Common myeloid progenitor, CD34-positive (primary cell): ENCODE results near the gene UBE3B.

Source experiments
- CTCF ChIA-PET: fragments of 350-600 bp; sonication (Branson Sonifier 250); formaldehyde crosslinking; loops from one replicate; lab custom pipeline; 2021; ENCODE audit warnings: antibody characterized with exemption; lab: Charles Lee
- POLR2A ChIA-PET: fragments of 350-600 bp; sonication (Branson Sonifier 250); formaldehyde crosslinking; loops from one replicate; lab custom pipeline; 2021; ENCODE audit warnings: antibody characterized with exemption; lab: Charles Lee
- DNase-seq, 3 donors: peaks; one replicate each; pipeline versions ENCODE4 v3.0.0 to v3.0.0-alpha.2; 2013
- H3K27ac ChIP-seq, 2 experiments: 1 replicate in 1 of 2; 2 replicates in 1 of 2; pipeline ENCODE4 v1.7.0; 2013; ENCODE audit warnings: inconsistent platforms in 2 of 2, low read length in 2 of 2, mild to moderate bottlenecking in 2 of 2, low read depth in 1 of 2, moderate library complexity in 1 of 2; ENCODE audit not compliant: severe bottlenecking in 2 of 2, insufficient read depth in 1 of 2, poor library complexity in 1 of 2
- H3K27me3 ChIP-seq, 5 experiments: replicated peaks in 2 of 5; 1 replicate in 3 of 5; 2 replicates in 2 of 5; pipeline versions ENCODE4 v1.6.1 to v1.7.0; 2013; ENCODE audit warnings: low read length in 4 of 5, mild to moderate bottlenecking in 2 of 5, moderate library complexity in 2 of 5, inconsistent platforms in 1 of 5; ENCODE audit not compliant: insufficient read depth in 5 of 5, control insufficient read depth in 4 of 5
- H3K36me3 ChIP-seq, 4 experiments: 1 replicate in 2 of 4; 2 replicates in 2 of 4; pipeline versions ENCODE4 v1.6.1 to v1.7.0; 2013; ENCODE audit warnings: low read length in 3 of 4, control low read depth in 1 of 4, mild to moderate bottlenecking in 1 of 4; ENCODE audit not compliant: control insufficient read depth in 4 of 4, insufficient read depth in 4 of 4
- H3K4me1 ChIP-seq, 4 experiments: 1 replicate in 3 of 4; 2 replicates in 1 of 4; pipeline versions ENCODE4 v1.6.1 to v1.7.1; 2013; ENCODE audit warnings: low read length in 3 of 4, mild to moderate bottlenecking in 3 of 4, control low read depth in 1 of 4, inconsistent platforms in 1 of 4, moderate library complexity in 1 of 4; ENCODE audit not compliant: control insufficient read depth in 4 of 4, insufficient read depth in 4 of 4; ENCODE audit errors: control extremely low read depth in 1 of 4
- H3K4me3 ChIP-seq, 7 experiments: 1 replicate in 4 of 7; 2 replicates in 3 of 7; pipeline versions ENCODE4 v1.5.1 to v1.7.0; 2013; ENCODE audit warnings: mild to moderate bottlenecking in 7 of 7, low read length in 6 of 7, moderate library complexity in 6 of 7, inconsistent platforms in 2 of 7, low read depth in 2 of 7, control low read depth in 1 of 7; ENCODE audit not compliant: insufficient read depth in 4 of 7, control insufficient read depth in 1 of 7; ENCODE audit errors: extremely low read depth in 1 of 7
- H3K9me3 ChIP-seq, 5 experiments: 1 replicate in 4 of 5; 2 replicates in 1 of 5; pipeline versions ENCODE4 v1.6.1 to v1.7.1; 2013; ENCODE audit warnings: low read length in 4 of 5, mild to moderate bottlenecking in 2 of 5, inconsistent platforms in 1 of 5, low read depth in 1 of 5, moderate library complexity in 1 of 5; ENCODE audit not compliant: control insufficient read depth in 4 of 5, insufficient read depth in 2 of 5; ENCODE audit errors: control extremely low read depth in 1 of 5
- WGBS: methylation state at CpG from one replicate; pipeline ENCODE4 v1.1.5; 2013; ENCODE audit not compliant: insufficient coverage; 5-methylcytosine and 5-hydroxymethylcytosine counted together

UBE3B gene

DNA sequence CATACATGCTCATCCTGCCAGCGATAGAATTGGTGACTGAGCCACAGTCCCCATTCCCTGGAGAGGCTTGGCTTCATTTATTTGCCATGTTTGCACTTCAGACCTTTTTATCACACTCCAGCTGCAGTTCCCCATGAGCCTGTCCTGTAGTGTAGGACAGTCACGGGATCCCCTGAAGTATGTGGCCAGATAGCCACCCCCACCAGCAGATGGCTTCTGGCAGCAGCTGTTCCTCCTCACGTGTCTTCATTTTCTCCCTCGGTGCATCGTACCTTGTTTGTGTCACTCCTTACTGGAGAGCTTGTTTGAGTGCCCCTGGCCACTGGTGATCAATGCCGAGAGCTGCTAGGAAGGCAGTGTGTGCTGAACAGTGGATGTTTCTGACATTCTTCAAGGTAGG, 40.2 kb downstream of the UBE3B start:
- DNase-seq: no peak
- no peaks in the 10 kb centered on the region for H3K27me3 ChIP-seq
- no peaks in the 10 kb centered on the region for H3K4me1 ChIP-seq
- no peak overlapping the region for H3K4me3 ChIP-seq
- H3K27ac ChIP-seq: no peak overlapping the region
- POLR2A ChIA-PET: no interaction called here
- no peaks in the 10 kb centered on the region for H3K9me3 ChIP-seq
- CTCF ChIA-PET: interaction anchor here (0.9 to 9.9 kb wide), 8 partner anchors 7 to 323 kb away, joined by 3 to 101 read pairs (median 3); no protein-coding TSS in a partner anchor
- 89% methylated on average over 6 of the region's 6 CpGs for WGBS
- H3K36me3 ChIP-seq: peaks cover 5 to 81% (median 55%) of the 10 kb centered on the region in 4 experiments

DNA sequence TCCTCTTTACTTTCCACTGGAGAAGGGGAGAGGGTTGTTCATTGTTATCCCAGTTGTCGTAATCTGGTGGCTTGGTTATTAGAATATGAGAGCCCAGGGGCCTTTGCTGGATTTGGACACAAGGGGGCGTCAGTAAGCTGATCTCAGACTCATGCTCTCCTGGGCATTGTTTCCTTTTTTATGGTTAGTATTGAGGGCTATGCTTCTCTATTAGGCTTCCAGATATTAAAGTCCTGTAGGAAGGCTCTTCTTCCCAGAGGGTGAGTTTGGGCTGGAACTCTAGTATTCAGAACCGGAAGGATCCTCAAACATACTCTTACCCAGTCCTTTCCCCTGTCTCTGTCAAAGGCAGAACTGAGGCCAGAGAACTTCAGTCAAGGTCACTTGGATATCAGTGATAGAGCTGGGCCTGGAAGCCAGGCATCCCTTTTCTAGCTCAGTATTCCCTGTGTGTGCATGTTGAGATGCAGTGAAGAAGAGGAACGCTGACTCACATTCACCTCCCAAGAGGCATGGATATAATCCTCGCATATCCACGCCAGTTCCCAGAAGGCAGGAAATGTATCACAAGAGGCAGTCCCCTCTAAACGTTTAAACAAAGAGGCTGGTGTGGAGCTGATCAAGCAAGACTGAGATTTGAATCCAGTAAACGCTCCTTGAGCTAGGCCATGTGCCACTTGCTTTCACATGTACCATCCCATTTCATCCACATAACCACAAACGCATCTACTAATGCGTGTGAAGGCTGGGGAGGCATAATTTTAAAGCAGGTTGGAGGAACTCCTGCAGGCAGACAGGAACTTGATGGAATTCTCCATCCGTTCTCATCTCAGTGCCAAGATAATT, 41.6 kb downstream of the UBE3B start:
- H3K27ac ChIP-seq: no peak overlapping the region
- H3K4me3 ChIP-seq: no peak overlapping the region
- CTCF ChIA-PET: interaction anchor here (0.6 to 9.9 kb wide), 14 partner anchors 9 to 418 kb away, joined by 3 to 101 read pairs (median 3); partner anchors contain the start of gene MVK
- peaks cover 6 to 83% (median 60%) of the 10 kb centered on the region in 4 experiments for H3K36me3 ChIP-seq
- no peaks in the 10 kb centered on the region for H3K4me1 ChIP-seq
- WGBS: 86% methylated on average over 6 of the region's 11 CpGs
- no peaks in the 10 kb centered on the region for H3K27me3 ChIP-seq
- no peaks in the 10 kb centered on the region for H3K9me3 ChIP-seq
- peak; percentile 33 to 61 (median 52) for DNase-seq
- POLR2A ChIA-PET: no interaction called here

- no peak overlapping the region for H3K27ac ChIP-seq
- H3K4me3 ChIP-seq: no peak overlapping the region
- ChIA-PET POLR2A (no interaction called here), CTCF (interaction anchor here (0.8 to 9.9 kb wide), 8 partner anchors 9 to 261 kb away, joined by 3 to 101 read pairs (median 4); no protein-coding TSS in a partner anchor)
- DNase-seq: no peak
- WGBS: 92% methylated on average over 6 of the region's 6 CpGs
- peaks cover 6 to 83% (median 60%) of the 10 kb centered on the region in 4 experiments for H3K36me3 ChIP-seq
- no peaks in the 10 kb centered on the region for H3K27me3 ChIP-seq
- no peaks in the 10 kb centered on the region for H3K9me3 ChIP-seq
- H3K4me1 ChIP-seq: no peaks in the 10 kb centered on the region
Observed at GRCh38 chr12:109519787-109520186, 42.4 kb downstream of the UBE3B start.

- WGBS: 96% methylated on average over 8 of the region's 10 CpGs
- POLR2A ChIA-PET: no interaction called here
Observed at GRCh38 chr12:109521831-109522230, 44.4 kb downstream of the UBE3B start.

DNA sequence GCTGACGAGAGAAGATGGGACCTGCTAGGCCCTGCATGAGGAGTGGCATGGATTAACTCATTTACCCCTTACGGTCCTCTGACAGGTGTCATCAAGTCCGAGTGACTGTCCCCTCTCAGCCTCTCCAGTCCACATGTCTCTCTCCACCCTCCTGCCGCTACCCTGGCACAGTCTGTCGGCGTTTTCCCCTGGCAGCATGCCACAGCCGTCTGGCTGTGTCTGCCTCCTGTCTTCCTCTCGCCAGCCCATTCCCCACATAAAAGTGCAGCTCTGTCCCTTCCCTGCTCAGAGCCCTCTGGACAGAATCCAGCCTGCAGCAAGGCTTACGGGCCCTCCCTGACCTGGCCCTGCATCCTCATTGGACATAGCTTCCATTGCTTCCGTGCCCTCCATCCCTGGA, 45.6 kb downstream of the UBE3B start:
- WGBS: 97% methylated on average over 10 of the region's 10 CpGs

More at GRCh38 chr12:109521831-109522230, 44.4 kb downstream of the UBE3B start:
- H3K4me1 ChIP-seq: no peaks in the 10 kb centered on the region
- H3K4me3 ChIP-seq: no peak overlapping the region
- no peaks in the 10 kb centered on the region for H3K9me3 ChIP-seq
- peaks cover 5 to 91% (median 63%) of the 10 kb centered on the region in 4 experiments for H3K36me3 ChIP-seq
- no peak overlapping the region for H3K27ac ChIP-seq
- DNase-seq: no peak
- H3K27me3 ChIP-seq: no peaks in the 10 kb centered on the region
- CTCF ChIA-PET: interaction anchor here (4.9 to 9.9 kb wide), 2 partner anchors 11 to 253 kb away, joined by 24 to 101 read pairs; no protein-coding TSS in a partner anchor

GRCh38 chr12:109523504-109523903, 46.1 kb downstream of the UBE3B start:
- Histone ChIP-seq H3K27me3 (no peaks in the 10 kb centered on the region), H3K36me3 (peaks cover 7 to 87% (median 56%) of the 10 kb centered on the region in 4 experiments), H3K4me3 (no peak overlapping the region), H3K4me1 (no peaks in the 10 kb centered on the region), H3K27ac (no peak overlapping the region), H3K9me3 (no peaks in the 10 kb centered on the region)
- no peak for DNase-seq
- POLR2A ChIA-PET: no interaction called here
- WGBS: 100% methylated on average over 2 of the region's 5 CpGs
- CTCF ChIA-PET: interaction anchor here (1.1 to 9.9 kb wide), 3 partner anchors 23 to 252 kb away, joined by 3 to 101 read pairs (median 4); no protein-coding TSS in a partner anchor

More for the DNA sequence above, 45.6 kb downstream of the UBE3B start:
- no peak overlapping the region for H3K27ac ChIP-seq
- ChIA-PET POLR2A (interaction anchor here (0.6 kb wide), 1 partner anchor 8 kb away, joined by 3 read pairs; no protein-coding TSS in a partner anchor), CTCF (interaction anchor here (1.1 to 9.9 kb wide), 2 partner anchors 23 to 252 kb away, joined by 3 to 101 read pairs; no protein-coding TSS in a partner anchor)
- no peak overlapping the region for H3K4me3 ChIP-seq
- H3K9me3 ChIP-seq: no peaks in the 10 kb centered on the region
- DNase-seq: no peak
- no peaks in the 10 kb centered on the region for H3K4me1 ChIP-seq
- H3K27me3 ChIP-seq: no peaks in the 10 kb centered on the region
- peaks cover 7 to 91% (median 55%) of the 10 kb centered on the region in 4 experiments for H3K36me3 ChIP-seq
